AG04449 (cell line): Measurements from ENCODE around the gene LGALS13.

Experiments
- CTCF ChIA-PET: fragments of 350-600 bp; formaldehyde crosslinking; extraction: SDS; loops from one replicate; lab custom pipeline; 2021; ENCODE audit warnings: antibody characterized with exemption; lab: Yijun Ruan, JAX
- POLR2A ChIA-PET: fragments of 400-600, 350-600 bp; formaldehyde crosslinking; extraction: SDS; loops from one replicate; lab custom pipeline; 2020; ENCODE audit warnings: antibody characterized with exemption, inconsistent platforms; lab: Yijun Ruan, JAX
- DNase-seq: peaks from one replicate; pipeline ENCODE4 v3.0.0-alpha.2; 2010; ENCODE audit warnings: low read depth, low spot score
- H3K4me3 ChIP-seq: 2 replicates; pipeline ENCODE4 v1.5.1; 2011; ENCODE audit warnings: low read depth, mild to moderate bottlenecking, control low read depth, low read length
- TF ChIP-seq, protein P1 (sequence below): IDR thresholded peaks from one replicate; pipeline ENCODE4 v1.5.1; 2011; ENCODE audit warnings: mild to moderate bottlenecking, moderate library complexity, low read length, control low read depth, inconsistent platforms; ENCODE audit not compliant: insufficient read depth; ENCODE audit errors: missing control alignments

Gene LGALS13

GRCh38 chr19:39587496-39587895, 14.8 kb upstream of the LGALS13 start:
- POLR2A ChIA-PET, result no interaction called here
- CTCF ChIA-PET, result no interaction called here
- no peak for DNase-seq
- H3K4me3 ChIP-seq, result no peak overlapping the region
- TF ChIP-seq, protein P1, sequence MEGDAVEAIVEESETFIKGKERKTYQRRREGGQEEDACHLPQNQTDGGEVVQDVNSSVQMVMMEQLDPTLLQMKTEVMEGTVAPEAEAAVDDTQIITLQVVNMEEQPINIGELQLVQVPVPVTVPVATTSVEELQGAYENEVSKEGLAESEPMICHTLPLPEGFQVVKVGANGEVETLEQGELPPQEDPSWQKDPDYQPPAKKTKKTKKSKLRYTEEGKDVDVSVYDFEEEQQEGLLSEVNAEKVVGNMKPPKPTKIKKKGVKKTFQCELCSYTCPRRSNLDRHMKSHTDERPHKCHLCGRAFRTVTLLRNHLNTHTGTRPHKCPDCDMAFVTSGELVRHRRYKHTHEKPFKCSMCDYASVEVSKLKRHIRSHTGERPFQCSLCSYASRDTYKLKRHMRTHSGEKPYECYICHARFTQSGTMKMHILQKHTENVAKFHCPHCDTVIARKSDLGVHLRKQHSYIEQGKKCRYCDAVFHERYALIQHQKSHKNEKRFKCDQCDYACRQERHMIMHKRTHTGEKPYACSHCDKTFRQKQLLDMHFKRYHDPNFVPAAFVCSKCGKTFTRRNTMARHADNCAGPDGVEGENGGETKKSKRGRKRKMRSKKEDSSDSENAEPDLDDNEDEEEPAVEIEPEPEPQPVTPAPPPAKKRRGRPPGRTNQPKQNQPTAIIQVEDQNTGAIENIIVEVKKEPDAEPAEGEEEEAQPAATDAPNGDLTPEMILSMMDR, result no peak

DNA sequence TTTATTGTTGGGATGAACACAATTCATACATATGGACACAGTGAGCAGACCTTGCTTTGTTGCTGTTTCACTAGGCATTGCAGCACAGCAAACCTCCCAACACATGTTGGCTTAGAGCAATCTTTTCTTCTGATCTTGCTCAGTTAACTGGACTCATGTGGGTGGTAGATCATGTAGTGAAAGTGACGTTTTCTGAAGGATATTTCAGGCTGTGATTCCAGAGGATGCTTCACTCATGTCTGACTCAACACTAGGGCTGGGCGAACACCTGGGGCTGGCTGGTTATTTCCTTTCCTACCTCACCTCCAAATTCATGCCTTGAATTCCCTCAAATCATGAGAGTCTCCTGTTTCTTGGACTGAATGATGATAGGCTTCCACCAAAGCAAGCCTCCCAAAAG, 14.3 kb upstream of the LGALS13 start:
- CTCF ChIA-PET, result no interaction called here

DNA sequence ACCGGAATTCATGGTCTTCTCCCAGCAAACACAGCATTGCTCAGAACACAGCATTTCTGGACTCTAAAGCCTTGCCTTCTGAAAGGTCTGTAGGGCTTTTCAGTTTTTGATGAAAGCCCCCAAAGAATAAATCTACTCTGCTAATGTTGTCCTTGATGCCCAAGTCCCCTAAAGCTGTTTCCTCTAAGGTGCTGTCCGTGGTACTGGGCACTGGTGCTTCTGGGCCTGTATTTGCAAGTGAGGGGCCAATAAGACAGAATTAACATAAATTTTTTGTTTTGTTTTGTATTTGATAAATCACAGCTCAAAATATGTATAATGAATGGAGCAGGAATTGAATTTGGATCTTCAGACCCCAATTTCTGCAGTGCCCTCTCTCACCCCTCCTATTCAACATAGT, 12.1 kb upstream of the LGALS13 start:
- no peak for DNase-seq
- ChIA-PET POLR2A (no interaction called here), CTCF (no interaction called here)
- TF ChIP-seq, protein P1, result no peak
- no peak overlapping the region for H3K4me3 ChIP-seq

More for the DNA sequence above, 14.3 kb upstream of the LGALS13 start:
- TF ChIP-seq, protein P1, result no peak
- no peak for DNase-seq
- POLR2A ChIA-PET, result no interaction called here
- no peak overlapping the region for H3K4me3 ChIP-seq

- ChIA-PET POLR2A (no interaction called here), CTCF (no interaction called here)
- no peak for DNase-seq
- no peak overlapping the region for H3K4me3 ChIP-seq
- TF ChIP-seq, protein P1, result no peak
Observed at GRCh38 chr19:39592381-39592780, 9.9 kb upstream of the LGALS13 start.

DNA sequence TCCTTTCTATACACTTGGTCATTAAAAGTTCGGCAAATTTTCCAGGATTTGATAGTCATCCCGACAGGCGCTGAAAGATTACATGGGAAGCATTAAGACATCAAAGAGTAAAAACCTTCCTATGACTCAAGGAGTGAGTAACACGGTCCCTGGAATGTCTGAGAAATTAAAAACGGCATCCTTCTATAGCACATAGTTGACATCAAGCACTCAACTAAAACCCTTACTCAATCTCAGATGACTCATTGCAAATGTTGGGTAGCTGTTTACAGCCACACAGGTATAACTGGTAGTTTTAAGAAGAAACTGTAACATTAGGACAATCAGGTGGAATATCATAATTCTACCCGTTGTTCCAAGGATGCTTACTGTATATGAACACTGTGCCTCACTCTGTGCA, 6.4 kb upstream of the LGALS13 start:
- no peak overlapping the region for H3K4me3 ChIP-seq
- TF ChIP-seq, protein P1, result no peak
- CTCF ChIA-PET, result no interaction called here
- POLR2A ChIA-PET, result no interaction called here
- DNase-seq, result no peak

DNA sequence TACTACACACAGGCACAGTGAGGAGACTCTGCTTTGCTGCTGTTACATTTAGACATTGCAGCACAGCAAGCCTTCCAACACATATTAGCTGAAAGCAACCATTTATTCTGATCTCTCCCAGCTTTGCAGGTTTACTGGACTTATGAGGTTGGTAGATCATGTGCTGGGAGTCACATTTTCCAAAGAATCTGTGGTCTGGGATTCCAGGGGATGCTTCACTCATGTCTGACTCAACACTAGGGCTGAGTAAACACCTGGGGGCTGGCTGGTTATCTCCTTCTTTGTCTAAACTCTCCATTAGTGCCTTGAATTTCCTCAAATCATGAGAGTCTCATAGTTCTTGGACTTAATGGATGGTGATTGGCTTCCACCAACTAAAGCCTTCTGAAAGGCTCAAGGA, 5.4 kb upstream of the LGALS13 start:
- TF ChIP-seq, protein P1, result no peak
- no peak overlapping the region for H3K4me3 ChIP-seq
- POLR2A ChIA-PET, result no interaction called here
- DNase-seq, result no peak
- CTCF ChIA-PET, result no interaction called here
